ENCODE data around the gene RNF125.
"Not testable (repeated sequence)": the region's sequence is repeated elsewhere in the genome, so short reads cannot be mapped to it uniquely, and the experiment has no call there.

RNF125 gene

GRCh38 chr18:32026491-32027086 lies 8.0 kb downstream of the RNF125 start:
- no peak for DNase-seq

GRCh38 chr18:32029558-32029957 lies 10.9 kb downstream of the RNF125 start:
- no peak for DNase-seq

- DNase-seq = no peak
Observed at GRCh38 chr18:32032609-32033008, 14.0 kb downstream of the RNF125 start.

GRCh38 chr18:32036506-32037180 lies 18.0 kb downstream of the RNF125 start:
- no peak for DNase-seq

GRCh38 chr18:32037616-32038015 lies 19.0 kb downstream of the RNF125 start:
- no peak for DNase-seq

GRCh38 chr18:32040936-32041335 lies 22.3 kb downstream of the RNF125 start:
- DNase-seq = no peak

GRCh38 chr18:32042337-32042736 lies 23.7 kb downstream of the RNF125 start:
- no peak for DNase-seq

GRCh38 chr18:32048507-32049091 lies 30.0 kb downstream of the RNF125 start:
- peak; percentile 71 for DNase-seq

GRCh38 chr18:32049393-32050171 lies 31.0 kb downstream of the RNF125 start:
- no peak for DNase-seq

GRCh38 chr18:32056613-32057358 lies 38.2 kb downstream of the RNF125 start:
- DNase-seq = peak; percentile 48

GRCh38 chr18:32057624-32058165 lies 39.1 kb downstream of the RNF125 start:
- peak; percentile 69 for DNase-seq

- DNase-seq = no peak
Observed at GRCh38 chr18:32060026-32060425, 41.4 kb downstream of the RNF125 start.

- DNase-seq = no peak
Observed at GRCh38 chr18:32067375-32068167, 48.9 kb downstream of the RNF125 start.

GRCh38 chr18:32072321-32072720 lies 53.7 kb downstream of the RNF125 start:
- peak; percentile 45 for DNase-seq

- no peak for DNase-seq
Observed at GRCh38 chr18:32074206-32074605, 55.6 kb downstream of the RNF125 start.

- DNase-seq = no peak
Observed at GRCh38 chr18:32078845-32079244, 60.2 kb downstream of the RNF125 start.

- DNase-seq = no peak
Observed at GRCh38 chr18:32081881-32082280, 63.3 kb downstream of the RNF125 start.

GRCh38 chr18:32083781-32084180 lies 65.2 kb downstream of the RNF125 start:
- DNase-seq = no peak

GRCh38 chr18:32086881-32087280 lies 68.3 kb downstream of the RNF125 start:
- DNase-seq = no peak

GRCh38 chr18:32090831-32091230 lies 72.2 kb downstream of the RNF125 start:
- not testable (repeated sequence) for DNase-seq

GRCh38 chr18:32091325-32091723 lies 72.7 kb downstream of the RNF125 start:
- DNase-seq = no peak

All from NCI-H69 (cell line).